ENCODE results near the gene SLIT3. TPM values are rescaled to one million over a fixed set of nuclear protein-coding genes. Genes with fewer than 3 reads are reported as not detected.

The SLIT3 gene
- total RNA-seq, 1 donor from 2014 or later: 31.8 TPM

DNA sequence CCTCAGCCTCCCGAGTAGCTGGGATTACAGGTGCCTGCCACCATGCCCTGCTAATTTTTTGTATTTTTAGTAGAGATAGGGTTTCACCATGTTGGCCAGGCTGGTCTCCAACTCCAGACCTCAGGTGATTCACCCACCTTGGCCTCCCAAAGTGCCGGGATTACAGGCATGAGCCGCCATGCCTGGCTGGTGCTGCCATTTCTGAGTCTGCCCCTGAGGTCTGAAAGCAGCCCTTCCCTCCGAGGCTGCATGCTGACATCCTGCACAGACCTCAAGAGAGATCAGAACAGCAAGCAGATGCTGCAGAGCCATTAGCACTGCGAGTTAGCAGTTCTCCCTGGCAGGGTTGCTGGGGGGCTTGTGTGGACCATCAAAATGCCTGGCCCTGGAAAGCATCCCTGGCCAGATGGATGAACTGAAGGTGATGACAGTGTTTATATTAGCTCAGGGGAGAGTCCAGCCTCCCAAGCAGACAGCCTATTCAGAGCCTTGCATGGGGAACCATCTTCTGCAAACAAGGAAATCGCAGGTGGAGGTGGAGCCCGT lies 545.3 kb downstream of the SLIT3 start:
- no peaks in the 10 kb centered on the region for H3K4me1 Mint-ChIP-seq (ENCODE audit: unreplicated experiment)
- H3K9me3 Mint-ChIP-seq (ENCODE audit: unreplicated experiment): no peaks in the 10 kb centered on the region
- H3K4me3 Mint-ChIP-seq (ENCODE audit: unreplicated experiment): no peak overlapping the region
- peaks cover 2% of the 10 kb centered on the region for H3K36me3 Mint-ChIP-seq (ENCODE audit: unreplicated experiment)
- TF ChIP-seq, protein P1, sequence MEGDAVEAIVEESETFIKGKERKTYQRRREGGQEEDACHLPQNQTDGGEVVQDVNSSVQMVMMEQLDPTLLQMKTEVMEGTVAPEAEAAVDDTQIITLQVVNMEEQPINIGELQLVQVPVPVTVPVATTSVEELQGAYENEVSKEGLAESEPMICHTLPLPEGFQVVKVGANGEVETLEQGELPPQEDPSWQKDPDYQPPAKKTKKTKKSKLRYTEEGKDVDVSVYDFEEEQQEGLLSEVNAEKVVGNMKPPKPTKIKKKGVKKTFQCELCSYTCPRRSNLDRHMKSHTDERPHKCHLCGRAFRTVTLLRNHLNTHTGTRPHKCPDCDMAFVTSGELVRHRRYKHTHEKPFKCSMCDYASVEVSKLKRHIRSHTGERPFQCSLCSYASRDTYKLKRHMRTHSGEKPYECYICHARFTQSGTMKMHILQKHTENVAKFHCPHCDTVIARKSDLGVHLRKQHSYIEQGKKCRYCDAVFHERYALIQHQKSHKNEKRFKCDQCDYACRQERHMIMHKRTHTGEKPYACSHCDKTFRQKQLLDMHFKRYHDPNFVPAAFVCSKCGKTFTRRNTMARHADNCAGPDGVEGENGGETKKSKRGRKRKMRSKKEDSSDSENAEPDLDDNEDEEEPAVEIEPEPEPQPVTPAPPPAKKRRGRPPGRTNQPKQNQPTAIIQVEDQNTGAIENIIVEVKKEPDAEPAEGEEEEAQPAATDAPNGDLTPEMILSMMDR (IDR thresholded peaks at IDR 0.05): no peak
- no peak overlapping the region for H3K27ac Mint-ChIP-seq (ENCODE audit: unreplicated experiment)
- DNase-seq (ENCODE audit: extremely low spot score, unreplicated experiment): no peak
- no peaks in the 10 kb centered on the region for H3K27me3 Mint-ChIP-seq (ENCODE audit: unreplicated experiment)

DNA sequence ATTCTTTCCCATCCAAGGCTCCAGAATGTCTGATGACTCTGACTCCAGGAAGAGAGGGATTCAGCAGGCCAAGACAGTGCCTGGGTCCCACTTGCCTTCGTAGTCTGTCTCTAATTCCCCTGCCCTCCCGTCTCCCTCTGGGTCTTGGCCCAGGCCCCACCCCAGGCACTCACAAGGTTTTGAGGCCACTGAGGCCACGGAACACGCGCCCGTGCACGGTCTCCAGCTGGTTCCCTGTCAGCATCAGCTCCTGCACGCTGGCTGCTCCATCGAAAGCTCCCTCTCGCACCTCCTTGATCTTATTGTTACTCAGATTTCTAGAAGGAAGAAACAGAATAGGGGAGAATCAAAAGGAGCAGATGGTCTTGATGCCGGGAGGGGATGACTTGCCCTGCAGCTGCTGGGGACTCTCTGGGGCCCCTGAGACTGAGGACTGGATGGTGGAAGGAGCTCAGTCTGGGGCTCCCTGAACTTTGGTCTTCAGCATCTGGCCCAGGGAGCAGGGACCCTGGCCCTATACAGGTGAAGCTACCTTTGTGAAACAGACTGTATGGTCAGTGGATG lies 547.2 kb downstream of the SLIT3 start:
- TF ChIP-seq, protein P1 (IDR thresholded peaks at IDR 0.05): no peak
- Mint-ChIP-seq H3K4me3 (ENCODE audit: unreplicated experiment) (no peak overlapping the region), H3K9me3 (ENCODE audit: unreplicated experiment) (no peaks in the 10 kb centered on the region), H3K27ac (ENCODE audit: unreplicated experiment) (no peak overlapping the region), H3K4me1 (ENCODE audit: unreplicated experiment) (no peaks in the 10 kb centered on the region), H3K27me3 (ENCODE audit: unreplicated experiment) (no peaks in the 10 kb centered on the region), H3K36me3 (ENCODE audit: unreplicated experiment) (peaks cover 4% of the 10 kb centered on the region)
- no peak for DNase-seq (ENCODE audit: extremely low spot score, unreplicated experiment)

DNA sequence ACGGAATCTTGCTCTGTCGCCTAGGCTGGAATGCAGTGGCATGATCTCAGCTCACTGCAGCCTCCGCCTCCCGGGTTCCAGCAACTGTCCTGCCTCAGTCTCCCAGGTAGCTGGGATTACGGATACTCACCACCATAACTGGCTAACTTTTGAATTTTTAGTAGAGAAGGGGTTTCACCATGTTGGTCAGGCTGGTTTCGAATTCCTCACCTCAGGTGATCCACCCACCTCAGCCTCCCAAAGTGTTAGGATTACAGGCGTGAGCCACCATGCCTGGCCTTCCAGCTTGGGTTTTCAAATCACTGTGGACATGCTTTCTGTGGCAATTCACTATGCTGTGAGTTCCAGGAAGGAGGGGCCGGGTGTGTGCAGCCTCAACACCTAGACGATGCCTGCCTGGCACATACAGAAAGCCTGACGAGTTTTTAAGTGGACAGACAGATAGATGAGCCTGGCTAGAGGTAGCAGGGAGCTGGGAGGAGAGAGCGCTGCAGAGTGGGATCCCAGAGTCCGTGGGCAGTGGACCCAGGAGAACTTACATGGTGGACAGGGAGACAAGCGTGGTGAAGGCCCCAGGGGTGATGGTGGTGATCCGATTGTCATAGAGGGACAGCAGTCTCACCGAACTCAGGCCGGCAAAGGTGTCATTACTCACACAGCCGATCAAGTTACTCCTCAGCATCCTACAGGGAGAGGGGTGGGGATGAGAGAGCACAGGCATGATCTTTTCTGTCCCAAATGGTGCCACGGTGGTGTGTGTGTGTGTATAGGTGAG lies 548.3 kb downstream of the SLIT3 start:
- Mint-ChIP-seq H3K27ac (ENCODE audit: unreplicated experiment) (no peak overlapping the region), H3K27me3 (ENCODE audit: unreplicated experiment) (no peaks in the 10 kb centered on the region), H3K36me3 (ENCODE audit: unreplicated experiment) (peaks cover 4% of the 10 kb centered on the region), H3K9me3 (ENCODE audit: unreplicated experiment) (no peaks in the 10 kb centered on the region), H3K4me1 (ENCODE audit: unreplicated experiment) (no peaks in the 10 kb centered on the region), H3K4me3 (ENCODE audit: unreplicated experiment) (no peak overlapping the region)
- TF ChIP-seq, protein P1 (IDR thresholded peaks at IDR 0.05): no peak
- no peak for DNase-seq (ENCODE audit: extremely low spot score, unreplicated experiment)

DNA sequence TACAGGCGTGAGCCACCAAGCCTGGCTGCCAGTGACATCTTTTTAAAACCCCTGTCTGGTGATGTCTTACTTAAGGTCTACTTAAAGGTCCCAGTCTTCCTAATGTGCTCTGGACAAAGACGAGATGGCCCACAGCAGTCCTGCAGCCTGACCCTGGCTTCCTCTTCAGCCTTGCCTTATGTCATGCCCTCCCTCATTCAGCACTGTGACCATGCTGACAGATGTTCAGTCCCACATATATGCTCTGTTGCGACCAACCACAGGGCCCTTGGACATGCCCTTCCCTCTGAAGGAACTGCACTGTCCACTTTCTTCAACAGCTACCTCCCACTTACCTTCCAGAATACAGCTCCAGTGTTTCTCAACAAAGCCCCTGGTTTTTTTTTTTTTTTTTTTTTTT lies 548.9 kb downstream of the SLIT3 start:
- TF ChIP-seq, protein P1 (IDR thresholded peaks at IDR 0.05): no peak
- H3K9me3 Mint-ChIP-seq (ENCODE audit: unreplicated experiment): no peaks in the 10 kb centered on the region
- H3K27me3 Mint-ChIP-seq (ENCODE audit: unreplicated experiment): no peaks in the 10 kb centered on the region
- H3K36me3 Mint-ChIP-seq (ENCODE audit: unreplicated experiment): peaks cover 4% of the 10 kb centered on the region
- DNase-seq (ENCODE audit: extremely low spot score, unreplicated experiment): no peak
- H3K27ac Mint-ChIP-seq (ENCODE audit: unreplicated experiment): no peak overlapping the region
- H3K4me3 Mint-ChIP-seq (ENCODE audit: unreplicated experiment): no peak overlapping the region
- H3K4me1 Mint-ChIP-seq (ENCODE audit: unreplicated experiment): no peaks in the 10 kb centered on the region

DNA sequence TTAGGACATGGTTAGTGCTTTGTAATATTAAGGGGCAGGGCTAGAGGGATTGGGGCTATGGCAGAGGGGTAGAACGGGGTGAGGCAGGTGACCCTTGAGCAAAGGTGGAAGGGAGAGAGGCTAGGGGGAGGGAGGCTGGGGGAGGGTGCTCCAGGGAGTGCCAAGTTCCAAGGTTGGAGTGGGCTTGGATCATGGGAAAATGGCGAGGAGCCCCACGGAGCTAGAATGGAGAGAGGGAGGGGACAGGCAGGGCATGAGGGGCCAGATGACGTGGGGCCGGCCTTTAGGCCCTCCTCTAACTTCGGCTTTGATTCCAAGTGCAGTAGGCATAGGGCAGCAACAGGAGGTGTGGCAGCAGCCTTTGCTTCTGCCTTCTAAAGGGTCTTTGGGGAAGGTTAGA lies 550.0 kb downstream of the SLIT3 start:
- H3K9me3 Mint-ChIP-seq (ENCODE audit: unreplicated experiment): no peaks in the 10 kb centered on the region
- DNase-seq (ENCODE audit: extremely low spot score, unreplicated experiment): no peak
- H3K36me3 Mint-ChIP-seq (ENCODE audit: unreplicated experiment): peaks cover 4% of the 10 kb centered on the region
- H3K27ac Mint-ChIP-seq (ENCODE audit: unreplicated experiment): no peak overlapping the region
- TF ChIP-seq, protein P1 (IDR thresholded peaks at IDR 0.05): no peak
- H3K4me3 Mint-ChIP-seq (ENCODE audit: unreplicated experiment): no peak overlapping the region
- no peaks in the 10 kb centered on the region for H3K4me1 Mint-ChIP-seq (ENCODE audit: unreplicated experiment)
- H3K27me3 Mint-ChIP-seq (ENCODE audit: unreplicated experiment): no peaks in the 10 kb centered on the region
